ENCODE results near the gene ZNF92.

DNA sequence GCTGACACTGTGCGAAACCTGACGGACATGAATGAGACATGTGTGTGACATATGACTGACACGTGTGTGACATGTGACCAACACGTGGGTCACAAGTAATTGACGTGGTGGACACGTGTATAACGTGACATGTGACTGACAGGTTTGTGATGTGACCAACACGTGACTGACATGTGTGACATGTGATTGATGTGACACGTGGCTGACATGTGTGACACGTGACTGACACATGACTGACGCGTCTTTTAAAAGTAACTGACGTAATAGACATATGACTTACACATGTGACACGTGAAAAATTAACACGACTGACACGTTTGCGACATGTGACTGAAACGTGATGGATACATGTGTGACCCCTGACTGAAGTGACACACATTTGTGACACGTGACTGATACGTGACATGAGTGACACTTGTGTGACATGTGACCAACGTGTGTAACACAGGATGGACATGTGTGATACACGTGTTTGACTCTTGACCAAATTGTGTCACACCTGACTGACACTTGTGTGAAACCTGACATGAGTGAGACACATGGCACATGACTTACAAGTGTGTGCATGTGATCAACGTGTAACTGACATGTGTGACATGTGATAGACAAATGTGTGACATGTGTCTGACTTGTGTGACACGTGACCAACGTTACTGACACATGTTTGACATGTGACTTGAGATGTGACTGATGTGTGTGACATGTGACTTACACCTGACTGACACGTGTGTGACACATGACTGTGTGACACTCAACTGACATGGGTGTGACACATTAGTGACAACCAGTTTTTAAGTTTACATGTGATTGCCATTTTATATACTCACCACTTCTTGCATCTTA lies 56.9 kb downstream of the ZNF92 start:
- TF ChIP-seq EZH2phosphoT487 (IDR thresholded peaks at IDR 0.05; ENCODE audit: borderline replicate concordance, low read depth, low read length), result no peak
- TF ChIP-seq, protein P1, sequence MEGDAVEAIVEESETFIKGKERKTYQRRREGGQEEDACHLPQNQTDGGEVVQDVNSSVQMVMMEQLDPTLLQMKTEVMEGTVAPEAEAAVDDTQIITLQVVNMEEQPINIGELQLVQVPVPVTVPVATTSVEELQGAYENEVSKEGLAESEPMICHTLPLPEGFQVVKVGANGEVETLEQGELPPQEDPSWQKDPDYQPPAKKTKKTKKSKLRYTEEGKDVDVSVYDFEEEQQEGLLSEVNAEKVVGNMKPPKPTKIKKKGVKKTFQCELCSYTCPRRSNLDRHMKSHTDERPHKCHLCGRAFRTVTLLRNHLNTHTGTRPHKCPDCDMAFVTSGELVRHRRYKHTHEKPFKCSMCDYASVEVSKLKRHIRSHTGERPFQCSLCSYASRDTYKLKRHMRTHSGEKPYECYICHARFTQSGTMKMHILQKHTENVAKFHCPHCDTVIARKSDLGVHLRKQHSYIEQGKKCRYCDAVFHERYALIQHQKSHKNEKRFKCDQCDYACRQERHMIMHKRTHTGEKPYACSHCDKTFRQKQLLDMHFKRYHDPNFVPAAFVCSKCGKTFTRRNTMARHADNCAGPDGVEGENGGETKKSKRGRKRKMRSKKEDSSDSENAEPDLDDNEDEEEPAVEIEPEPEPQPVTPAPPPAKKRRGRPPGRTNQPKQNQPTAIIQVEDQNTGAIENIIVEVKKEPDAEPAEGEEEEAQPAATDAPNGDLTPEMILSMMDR (conservative IDR thresholded peaks at IDR 0.05; ENCODE audit: low read length), result no peak

Data from OCI-LY7 (cell line).